HEK293T (cell line): ENCODE measurements around the gene CAMK2A.

Experiments
- ARNT ChIP-seq: fragments of 450-650 bp; IDR thresholded peaks from 2 replicates; pipeline ENCODE4 v1.6.1; 2017; ENCODE audit warnings: mild to moderate bottlenecking
- FOXA1 ChIP-seq: fragments of 450-650 bp; IDR thresholded peaks from 2 replicates; pipeline ENCODE4 v1.6.1; 2016; ENCODE audit warnings: mild to moderate bottlenecking
- FOXM1 ChIP-seq: fragments of 450-650 bp; IDR thresholded peaks from 2 replicates; pipeline ENCODE4 v1.6.1; 2017; ENCODE audit warnings: mild to moderate bottlenecking, borderline replicate concordance
- HDGF ChIP-seq: fragments of 450-650 bp; IDR thresholded peaks from 2 replicates; pipeline ENCODE4 v1.6.1; 2017; ENCODE audit warnings: antibody characterized with exemption, borderline replicate concordance
- NFRKB ChIP-seq: fragments of 450-650 bp; IDR thresholded peaks from 2 replicates; pipeline ENCODE4 v1.6.1; 2016; ENCODE audit warnings: mild to moderate bottlenecking, moderate library complexity
- SP1 ChIP-seq: fragments of 450-650 bp; IDR thresholded peaks from 2 replicates; pipeline ENCODE4 v1.6.1; 2017
- ZNF384 ChIP-seq: fragments of 450-650 bp; IDR thresholded peaks from 2 replicates; pipeline ENCODE4 v1.6.1; 2016

- TF ChIP-seq SP1, result no peak
- no peak for TF ChIP-seq FOXA1
- TF ChIP-seq ARNT, result no peak
- no peak for TF ChIP-seq ZNF384
- TF ChIP-seq FOXM1, result no peak
- TF ChIP-seq NFRKB, result no peak
- TF ChIP-seq HDGF, result no peak
Observed at GRCh38 chr5:150239099-150239793, 50.3 kb downstream of the CAMK2A start.
